SU-DHL-6 (cell line): ENCODE measurements around the gene CSRNP3.

Source experiments
- H2AFZ ChIP-seq: fragments of 200-600 bp; sonication (generic); 2 replicates; pipeline ENCODE4 v1.6.1; 2014; ENCODE audit warnings: low read depth, mild to moderate bottlenecking, moderate library complexity, mixed read lengths, antibody characterized with exemption, low read length; ENCODE audit not compliant: severe bottlenecking
- H3F3A ChIP-seq: fragments of 200-600 bp; shearing (Covaris generic); 2 replicates; pipeline ENCODE4 v1.6.0; 2016; ENCODE audit warnings: antibody characterized with exemption, mild to moderate bottlenecking; ENCODE audit not compliant: insufficient read depth
- H3K27ac ChIP-seq: fragments of 200-600 bp; sonication (generic); 2 replicates; pipeline ENCODE4 v1.5.1; 2016; ENCODE audit warnings: low read depth, mild to moderate bottlenecking, low read length, moderate library complexity, mixed read lengths
- H3K27me3 ChIP-seq: fragments of 200-600 bp; sonication (generic), shearing (Covaris generic); 2 replicates; pipeline ENCODE4 v1.6.0; 2014; ENCODE audit warnings: mild to moderate bottlenecking, low read length
- H3K36me3 ChIP-seq: fragments of 200-600 bp; sonication (generic); 2 replicates; pipeline ENCODE4 v1.6.1; 2014; ENCODE audit warnings: mild to moderate bottlenecking, low read length, mixed read lengths
- H3K4me2 ChIP-seq: fragments of 300-600, 200-600 bp; shearing (Covaris generic), sonication (generic); 2 replicates; pipeline ENCODE4 v1.6.0; 2014; ENCODE audit warnings: low read length, low read depth, mild to moderate bottlenecking; ENCODE audit not compliant: poor library complexity, severe bottlenecking
- H3K4me3 ChIP-seq: fragments of 200-600 bp; sonication (generic); 2 replicates; pipeline ENCODE4 v1.5.1; 2014; ENCODE audit warnings: antibody characterized with exemption, low read length, mild to moderate bottlenecking, mixed read lengths; ENCODE audit not compliant: insufficient read depth, poor library complexity, severe bottlenecking
- H3K79me2 ChIP-seq: fragments of 200-600 bp; sonication (generic); 2 replicates; pipeline ENCODE4 v1.6.1; 2014; ENCODE audit warnings: mild to moderate bottlenecking, low read length, moderate library complexity; ENCODE audit not compliant: insufficient read depth
- H3K9ac ChIP-seq: fragments of 200-600 bp; sonication (generic); 2 replicates; pipeline ENCODE4 v1.7.0; 2014; ENCODE audit warnings: mild to moderate bottlenecking, low read length
- H3K9me2 ChIP-seq: fragments of 200-600 bp; sonication (generic); replicated peaks from 2 replicates; pipeline ENCODE4 v1.6.1; 2014; ENCODE audit warnings: low read length; ENCODE audit not compliant: insufficient read depth
- H3K9me3 ChIP-seq: fragments of 200-600 bp; sonication (generic); 2 replicates; pipeline ENCODE4 v1.6.1; 2014; ENCODE audit warnings: low read length, mixed read lengths; ENCODE audit not compliant: insufficient read depth
- H4K20me1 ChIP-seq: fragments of 200-600 bp; sonication (generic); 2 replicates; pipeline ENCODE4 v1.6.1; 2014; ENCODE audit warnings: low read depth, mild to moderate bottlenecking, antibody characterized with exemption, low read length, moderate library complexity, mixed read lengths
- EZH2phosphoT487 ChIP-seq: fragments of 200-600 bp; sonication (generic), shearing (Covaris generic); conservative IDR thresholded peaks from 2 replicates; pipeline ENCODE4 v1.6.1; 2018; ENCODE audit warnings: mild to moderate bottlenecking, antibody characterized with exemption, low read length, moderate library complexity, mixed read lengths
- TF ChIP-seq, protein P1 (sequence below): fragments of 200-600 bp; sonication (generic); IDR thresholded peaks from one replicate; pipeline ENCODE4 v1.5.1; 2017; ENCODE audit warnings: antibody characterized with exemption, mild to moderate bottlenecking, low read length, moderate library complexity; ENCODE audit not compliant: insufficient read depth, poor library complexity, severe bottlenecking

CSRNP3 gene

DNA sequence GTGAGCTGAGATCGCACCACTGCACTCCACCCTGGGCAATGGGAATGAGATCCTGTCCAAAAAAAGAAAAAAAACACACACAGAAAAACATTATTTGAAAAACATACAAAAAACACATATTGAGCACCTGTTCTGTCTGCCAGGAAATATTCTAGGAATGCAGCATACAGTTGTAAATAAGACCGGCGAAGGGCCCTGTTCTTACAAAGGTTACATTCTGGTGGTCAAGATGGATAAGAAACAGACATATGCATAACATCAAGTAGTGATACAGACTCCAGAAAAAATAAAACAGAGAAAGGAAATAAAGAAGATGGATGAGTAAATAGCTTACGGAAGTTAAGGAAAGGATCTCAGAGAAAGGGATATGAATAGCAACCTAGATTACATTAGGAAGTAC lies 164.8 kb downstream of the CSRNP3 start:
- H3K79me2 ChIP-seq: no peaks in the 10 kb centered on the region
- no peak overlapping the region for H3K27ac ChIP-seq

DNA sequence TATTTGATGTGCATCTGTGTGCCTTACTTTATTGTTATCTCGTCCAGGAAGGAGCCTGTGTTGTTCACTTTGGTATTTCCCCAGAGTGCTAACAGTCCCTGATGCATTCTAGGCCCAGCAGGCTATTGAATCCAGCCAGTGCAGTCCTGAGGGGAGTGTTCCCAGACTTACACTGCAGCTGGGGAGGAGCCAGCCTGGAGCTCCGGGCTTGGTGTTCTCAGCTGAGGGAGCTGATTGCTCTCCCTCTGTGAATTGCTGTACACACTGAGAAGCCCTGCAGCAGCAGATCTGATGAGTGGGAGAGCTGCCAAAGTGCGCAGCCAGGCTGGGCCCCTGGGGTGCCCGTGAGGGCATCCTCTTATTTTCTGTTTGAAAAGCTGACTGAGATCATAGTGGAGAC lies 165.4 kb downstream of the CSRNP3 start:
- no peak overlapping the region for H3K27ac ChIP-seq
- H3K9me3 ChIP-seq: no peaks in the 10 kb centered on the region
- H2AFZ ChIP-seq: no peak overlapping the region
- TF ChIP-seq, protein P1, sequence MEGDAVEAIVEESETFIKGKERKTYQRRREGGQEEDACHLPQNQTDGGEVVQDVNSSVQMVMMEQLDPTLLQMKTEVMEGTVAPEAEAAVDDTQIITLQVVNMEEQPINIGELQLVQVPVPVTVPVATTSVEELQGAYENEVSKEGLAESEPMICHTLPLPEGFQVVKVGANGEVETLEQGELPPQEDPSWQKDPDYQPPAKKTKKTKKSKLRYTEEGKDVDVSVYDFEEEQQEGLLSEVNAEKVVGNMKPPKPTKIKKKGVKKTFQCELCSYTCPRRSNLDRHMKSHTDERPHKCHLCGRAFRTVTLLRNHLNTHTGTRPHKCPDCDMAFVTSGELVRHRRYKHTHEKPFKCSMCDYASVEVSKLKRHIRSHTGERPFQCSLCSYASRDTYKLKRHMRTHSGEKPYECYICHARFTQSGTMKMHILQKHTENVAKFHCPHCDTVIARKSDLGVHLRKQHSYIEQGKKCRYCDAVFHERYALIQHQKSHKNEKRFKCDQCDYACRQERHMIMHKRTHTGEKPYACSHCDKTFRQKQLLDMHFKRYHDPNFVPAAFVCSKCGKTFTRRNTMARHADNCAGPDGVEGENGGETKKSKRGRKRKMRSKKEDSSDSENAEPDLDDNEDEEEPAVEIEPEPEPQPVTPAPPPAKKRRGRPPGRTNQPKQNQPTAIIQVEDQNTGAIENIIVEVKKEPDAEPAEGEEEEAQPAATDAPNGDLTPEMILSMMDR: no peak
- TF ChIP-seq EZH2phosphoT487: no peak
- no peaks in the 10 kb centered on the region for H3K79me2 ChIP-seq
- H3F3A ChIP-seq: no peaks in the 10 kb centered on the region
- H4K20me1 ChIP-seq: no peaks in the 10 kb centered on the region
- no peak overlapping the region for H3K4me3 ChIP-seq
- no peaks in the 10 kb centered on the region for H3K27me3 ChIP-seq
- H3K36me3 ChIP-seq: no peaks in the 10 kb centered on the region
- no peak overlapping the region for H3K9ac ChIP-seq
- no peaks in the 10 kb centered on the region for H3K9me2 ChIP-seq
- no peak overlapping the region for H3K4me2 ChIP-seq

More for the DNA sequence above, 164.8 kb downstream of the CSRNP3 start:
- no peak overlapping the region for H3K9ac ChIP-seq
- H2AFZ ChIP-seq: no peak overlapping the region
- no peak overlapping the region for H3K4me2 ChIP-seq
- H3K36me3 ChIP-seq: no peaks in the 10 kb centered on the region
- H4K20me1 ChIP-seq: no peaks in the 10 kb centered on the region
- no peaks in the 10 kb centered on the region for H3K27me3 ChIP-seq
- no peak overlapping the region for H3K4me3 ChIP-seq
- H3F3A ChIP-seq: no peaks in the 10 kb centered on the region
- H3K9me2 ChIP-seq: no peaks in the 10 kb centered on the region
- H3K9me3 ChIP-seq: no peaks in the 10 kb centered on the region
- TF ChIP-seq, protein P1: no peak
- TF ChIP-seq EZH2phosphoT487: no peak

DNA sequence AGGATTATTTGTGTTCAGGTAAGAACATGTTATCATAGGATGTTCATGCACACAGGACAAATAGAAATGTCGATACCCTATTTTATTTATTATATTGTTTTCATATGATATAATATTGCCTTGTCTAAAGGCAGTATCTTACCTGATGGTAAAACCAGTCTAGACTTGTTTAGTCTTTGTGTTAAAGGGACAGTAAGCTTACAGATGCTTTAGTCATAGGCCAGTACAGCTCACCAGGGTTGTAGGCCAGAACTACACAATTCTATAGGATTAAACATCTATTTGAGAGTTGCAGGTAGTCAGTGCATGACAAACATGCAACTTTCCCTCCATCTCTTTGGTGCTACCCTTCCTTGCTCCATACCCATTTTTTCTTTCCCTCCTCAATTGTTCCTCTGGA lies 166.0 kb downstream of the CSRNP3 start:
- Histone ChIP-seq H3K27me3 (no peaks in the 10 kb centered on the region), H4K20me1 (no peaks in the 10 kb centered on the region), H3K36me3 (no peaks in the 10 kb centered on the region), H3K27ac (no peak overlapping the region), H2AFZ (no peak overlapping the region), H3K79me2 (no peaks in the 10 kb centered on the region), H3K4me3 (no peak overlapping the region), H3K9me2 (no peaks in the 10 kb centered on the region), H3K4me2 (no peak overlapping the region), H3F3A (no peaks in the 10 kb centered on the region), H3K9ac (no peak overlapping the region), H3K9me3 (no peaks in the 10 kb centered on the region)
- TF ChIP-seq EZH2phosphoT487: no peak
- TF ChIP-seq, protein P1: no peak
